Fibroblast of pulmonary artery (primary cell): ENCODE data around the gene MRPL28.
"Not testable (repeated sequence)": the region's sequence is repeated elsewhere in the genome, so short reads cannot be mapped to it uniquely, and the experiment has no call there.

Experiments
- DNase-seq: peaks from one replicate; pipeline ENCODE4 v3.0.0-alpha.2; 2010; ENCODE audit warnings: low read depth
- H3K4me3 ChIP-seq: replicated peaks from 2 replicates; pipeline ENCODE4 v1.5.1; 2011; ENCODE audit warnings: low read depth, mild to moderate bottlenecking, control low read depth, low read length, moderate library complexity
- CTCF ChIP-seq: IDR thresholded peaks from 2 replicates; pipeline ENCODE4 v1.5.1; 2011; ENCODE audit warnings: mild to moderate bottlenecking, control low read depth, low read length, inconsistent platforms; ENCODE audit errors: missing control alignments

Gene MRPL28

GRCh38 chr16:368388-369158 is 1.8 kb downstream of the MRPL28 start:
- DNase-seq, result no peak
- no peak for TF ChIP-seq CTCF
- no peak overlapping the region for H3K4me3 ChIP-seq

GRCh38 chr16:367333-367903 is 2.9 kb downstream of the MRPL28 start:
- TF ChIP-seq CTCF, result no peak
- H3K4me3 ChIP-seq, result no peak overlapping the region
- no peak for DNase-seq

- no peak overlapping the region for H3K4me3 ChIP-seq
- no peak for TF ChIP-seq CTCF
- DNase-seq, result no peak
Observed at GRCh38 chr16:366476-366875, 3.9 kb downstream of the MRPL28 start.

- no peak overlapping the region for H3K4me3 ChIP-seq
- DNase-seq, result no peak
- TF ChIP-seq CTCF, result no peak
Observed at GRCh38 chr16:364595-365491, 5.5 kb downstream of the MRPL28 start.

GRCh38 chr16:363766-364490 is 6.4 kb downstream of the MRPL28 start:
- no peak for DNase-seq
- no peak overlapping the region for H3K4me3 ChIP-seq
- TF ChIP-seq CTCF, result no peak

- no peak overlapping the region for H3K4me3 ChIP-seq
- no peak for TF ChIP-seq CTCF
Observed at GRCh38 chr16:363110-363765, 7.1 kb downstream of the MRPL28 start.

GRCh38 chr16:362702-362999 is 7.7 kb downstream of the MRPL28 start:
- DNase-seq, H3K4me3 ChIP-seq: not testable (repeated sequence)

More at GRCh38 chr16:363110-363765, 7.1 kb downstream of the MRPL28 start:
- DNase-seq, result no peak
